ENCODE measurements around the gene OXSR1.
A peak's percentile ranks its signal among the peaks of the same experiment; 100 is the strongest.

The OXSR1 gene

GRCh38 chr3:38214560-38214959 lies 49.2 kb downstream of the OXSR1 start:
- no peak overlapping the region for H3K4me3 ChIP-seq (ENCODE audit: low read depth, low read length)
- DNase-seq (ENCODE audit: low read depth) = no peak
- no peak for TF ChIP-seq CTCF (conservative IDR thresholded peaks at IDR 0.05; ENCODE audit: low read depth, low read length)

DNA sequence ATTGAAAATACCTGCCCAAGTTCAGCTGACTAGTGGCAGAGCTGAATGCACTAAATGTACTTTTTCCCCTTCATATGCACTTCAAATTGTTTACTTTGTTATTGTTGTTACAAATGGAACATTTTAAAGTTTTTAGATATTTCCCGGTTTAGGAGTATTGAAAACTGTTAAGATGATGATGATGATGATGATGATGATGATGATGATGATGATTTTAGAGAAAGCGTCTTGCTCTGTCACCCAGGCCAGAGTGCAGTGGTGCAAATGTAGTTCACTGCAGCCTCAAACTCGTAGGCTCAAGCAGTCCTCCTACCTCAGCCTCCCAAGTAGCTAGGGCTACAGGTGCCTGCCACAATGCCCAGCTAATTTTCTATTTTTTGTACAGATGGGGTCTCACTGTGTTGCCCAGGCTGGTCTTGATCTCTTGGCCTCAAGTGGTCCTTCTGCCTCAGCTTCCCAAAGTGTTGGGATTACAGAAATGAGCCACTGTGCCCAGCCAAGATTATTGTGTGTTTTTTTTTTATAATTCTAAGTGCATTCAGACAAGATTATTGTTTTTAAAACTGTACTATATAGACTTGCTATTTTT lies 54.4 kb downstream of the OXSR1 start:
- DNase-seq (ENCODE audit: low read depth) = no peak
- H3K4me3 ChIP-seq (ENCODE audit: low read depth, low read length) = no peak overlapping the region
- no peak for TF ChIP-seq CTCF (conservative IDR thresholded peaks at IDR 0.05; ENCODE audit: low read depth, low read length)

GRCh38 chr3:38221005-38221404 lies 55.7 kb downstream of the OXSR1 start:
- no peak for TF ChIP-seq CTCF (conservative IDR thresholded peaks at IDR 0.05; ENCODE audit: low read depth, low read length)
- H3K4me3 ChIP-seq (ENCODE audit: low read depth, low read length) = no peak overlapping the region
- no peak for DNase-seq (ENCODE audit: low read depth)

GRCh38 chr3:38222032-38222634 lies 56.8 kb downstream of the OXSR1 start:
- DNase-seq (ENCODE audit: low read depth) = no peak

GRCh38 chr3:38224357-38224756 lies 59.0 kb downstream of the OXSR1 start:
- DNase-seq (ENCODE audit: low read depth) = peak; percentile 25
- no peak for TF ChIP-seq CTCF (conservative IDR thresholded peaks at IDR 0.05; ENCODE audit: low read depth, low read length)
- H3K4me3 ChIP-seq (ENCODE audit: low read depth, low read length) = no peak overlapping the region

More at GRCh38 chr3:38222032-38222634, 56.8 kb downstream of the OXSR1 start:
- no peak for TF ChIP-seq CTCF (conservative IDR thresholded peaks at IDR 0.05; ENCODE audit: low read depth, low read length)
- no peak overlapping the region for H3K4me3 ChIP-seq (ENCODE audit: low read depth, low read length)

- no peak for TF ChIP-seq CTCF (conservative IDR thresholded peaks at IDR 0.05; ENCODE audit: low read depth, low read length)
- DNase-seq (ENCODE audit: low read depth) = peak; percentile 29
- H3K4me3 ChIP-seq (ENCODE audit: low read depth, low read length) = no peak overlapping the region
Observed at GRCh38 chr3:38226273-38226672, 60.9 kb downstream of the OXSR1 start.

DNA sequence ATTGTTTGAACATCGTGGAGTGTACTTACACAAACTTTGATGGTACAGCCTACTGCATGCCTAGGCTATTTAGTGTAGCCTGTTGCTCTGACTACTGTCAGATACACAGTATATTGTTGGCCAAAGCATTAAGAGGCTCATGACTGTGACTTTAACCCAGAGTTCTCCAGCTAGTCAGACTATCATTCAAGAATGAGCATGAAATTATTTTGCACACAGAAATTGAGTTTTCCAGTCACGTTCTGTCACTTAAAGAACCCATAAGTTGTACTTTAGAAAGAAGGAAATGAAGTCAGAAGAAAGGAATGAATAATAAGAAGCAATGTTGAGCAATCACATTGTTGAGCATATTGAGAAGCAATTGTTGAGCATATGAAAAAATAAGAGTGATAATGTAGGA lies 62.7 kb downstream of the OXSR1 start:
- H3K4me3 ChIP-seq (ENCODE audit: low read depth, low read length) = no peak overlapping the region
- TF ChIP-seq CTCF (conservative IDR thresholded peaks at IDR 0.05; ENCODE audit: low read depth, low read length) = no peak
- peak; percentile 73 for DNase-seq (ENCODE audit: low read depth)

Measured in choroid plexus epithelial cell (primary cell).